ENCODE data around the gene SEMA3B.

Gene SEMA3B

GRCh38 chr3:50231581-50231980, 37.4 kb upstream of the SEMA3B start:
- Mint-ChIP-seq H3K9me3 (no peaks in the 10 kb centered on the region), H3K27me3 (no peaks in the 10 kb centered on the region), H3K36me3 (no peaks in the 10 kb centered on the region), H3K4me1 (peaks cover 36% of the 10 kb centered on the region), H3K27ac (no peak overlapping the region), H3K4me3 (no peak overlapping the region)
- no peak for DNase-seq (ENCODE audit: low spot score in 2 of 2)
- no peak for ATAC-seq (ENCODE audit: low read depth)

- no peak overlapping the region for H3K27ac Mint-ChIP-seq
- no peaks in the 10 kb centered on the region for H3K9me3 Mint-ChIP-seq
- DNase-seq (ENCODE audit: low spot score in 2 of 2) (no peak), ATAC-seq (ENCODE audit: low read depth) (no peak)
- no peaks in the 10 kb centered on the region for H3K27me3 Mint-ChIP-seq
- peaks cover 36% of the 10 kb centered on the region for H3K4me1 Mint-ChIP-seq
- H3K36me3 Mint-ChIP-seq = peaks cover 4% of the 10 kb centered on the region
- H3K4me3 Mint-ChIP-seq = no peak overlapping the region
These were observed 36.6 kb upstream of the SEMA3B start for GRCh38 chr3:50232303-50232702.

GRCh38 chr3:50233176-50233575, 35.8 kb upstream of the SEMA3B start:
- no peaks in the 10 kb centered on the region for H3K9me3 Mint-ChIP-seq
- no peak overlapping the region for H3K27ac Mint-ChIP-seq
- H3K4me1 Mint-ChIP-seq = peaks cover 36% of the 10 kb centered on the region
- H3K27me3 Mint-ChIP-seq = no peaks in the 10 kb centered on the region
- peaks cover 4% of the 10 kb centered on the region for H3K36me3 Mint-ChIP-seq
- DNase-seq (ENCODE audit: low spot score in 2 of 2) (no peak), ATAC-seq (ENCODE audit: low read depth) (no peak)
- H3K4me3 Mint-ChIP-seq = no peak overlapping the region

GRCh38 chr3:50235716-50236483, 33.0 kb upstream of the SEMA3B start, which contains the start of gene GNAI2:
Gene GNAI2, plus strand, starts transcription at chr3:50236204. Its CDS starts 132 bp downstream, at chr3:50236336.
- Mint-ChIP-seq H3K4me1 (peaks cover 41% of the 10 kb centered on the region), H3K36me3 (peaks cover 4% of the 10 kb centered on the region), H3K27me3 (no peaks in the 10 kb centered on the region), H3K4me3 (peak within 1 kb of the TSS; percentile 99), H3K27ac (peak within 1 kb of the TSS; percentile 94), H3K9me3 (no peaks in the 10 kb centered on the region)
- DNase-seq (ENCODE audit: low spot score in 2 of 2) (peak; percentile 92 to 98), ATAC-seq (ENCODE audit: low read depth) (peak; percentile 87)

- DNase-seq (ENCODE audit: low spot score in 2 of 2) (no peak), ATAC-seq (ENCODE audit: low read depth) (no peak)
- H3K4me1 Mint-ChIP-seq = peaks cover 42% of the 10 kb centered on the region
- H3K27ac Mint-ChIP-seq = peak overlapping the region; percentile 94
- peak overlapping the region; percentile 99 for H3K4me3 Mint-ChIP-seq
- no peaks in the 10 kb centered on the region for H3K27me3 Mint-ChIP-seq
- H3K9me3 Mint-ChIP-seq = no peaks in the 10 kb centered on the region
- peaks cover 8% of the 10 kb centered on the region for H3K36me3 Mint-ChIP-seq
These were observed 32.3 kb upstream of the SEMA3B start for GRCh38 chr3:50236484-50237132.

GRCh38 chr3:50237133-50237651, 31.8 kb upstream of the SEMA3B start:
- H3K4me1 Mint-ChIP-seq = peaks cover 47% of the 10 kb centered on the region
- no peak for ATAC-seq (ENCODE audit: low read depth)

GRCh38 chr3:50237754-50238548, 31.0 kb upstream of the SEMA3B start:
- no peaks in the 10 kb centered on the region for H3K9me3 Mint-ChIP-seq

More at GRCh38 chr3:50237133-50237651, 31.8 kb upstream of the SEMA3B start:
- H3K36me3 Mint-ChIP-seq = peaks cover 8% of the 10 kb centered on the region
- peak overlapping the region; percentile 94 for H3K27ac Mint-ChIP-seq
- peak overlapping the region; percentile 99 for H3K4me3 Mint-ChIP-seq
- no peaks in the 10 kb centered on the region for H3K27me3 Mint-ChIP-seq
- DNase-seq (ENCODE audit: low spot score in 2 of 2) = peak; percentile 16 to 40
- no peaks in the 10 kb centered on the region for H3K9me3 Mint-ChIP-seq

GRCh38 chr3:50238549-50239026, 30.4 kb upstream of the SEMA3B start:
- peaks cover 47% of the 10 kb centered on the region for H3K4me1 Mint-ChIP-seq
- no peaks in the 10 kb centered on the region for H3K9me3 Mint-ChIP-seq
- no peaks in the 10 kb centered on the region for H3K27me3 Mint-ChIP-seq
- H3K27ac Mint-ChIP-seq = peak overlapping the region; percentile 24
- H3K36me3 Mint-ChIP-seq = peaks cover 8% of the 10 kb centered on the region
- no peak for ATAC-seq (ENCODE audit: low read depth)
- no peak for DNase-seq (ENCODE audit: low spot score in 2 of 2)
- H3K4me3 Mint-ChIP-seq = peak overlapping the region; percentile 99

More at GRCh38 chr3:50237754-50238548, 31.0 kb upstream of the SEMA3B start:
- peaks cover 8% of the 10 kb centered on the region for H3K36me3 Mint-ChIP-seq
- H3K27ac Mint-ChIP-seq = peak overlapping the region; percentile 94
- DNase-seq (ENCODE audit: low spot score in 2 of 2) = peak; percentile 71 to 73
- peak overlapping the region; percentile 99 for H3K4me3 Mint-ChIP-seq
- peaks cover 47% of the 10 kb centered on the region for H3K4me1 Mint-ChIP-seq
- H3K27me3 Mint-ChIP-seq = no peaks in the 10 kb centered on the region
- ATAC-seq (ENCODE audit: low read depth) = peak; percentile 41

GRCh38 chr3:50239649-50240048, 29.3 kb upstream of the SEMA3B start:
- Mint-ChIP-seq H3K4me3 (peak overlapping the region; percentile 99), H3K27me3 (no peaks in the 10 kb centered on the region), H3K9me3 (no peaks in the 10 kb centered on the region), H3K36me3 (peaks cover 8% of the 10 kb centered on the region), H3K27ac (peak overlapping the region; percentile 69), H3K4me1 (peaks cover 54% of the 10 kb centered on the region)
- DNase-seq (ENCODE audit: low spot score in 2 of 2) = no peak
- ATAC-seq (ENCODE audit: low read depth) = no peak

- peak overlapping the region; percentile 86 for H3K27ac Mint-ChIP-seq
- H3K9me3 Mint-ChIP-seq = no peaks in the 10 kb centered on the region
- H3K4me3 Mint-ChIP-seq = peak overlapping the region; percentile 80
- peaks cover 8% of the 10 kb centered on the region for H3K36me3 Mint-ChIP-seq
- peaks cover 56% of the 10 kb centered on the region for H3K4me1 Mint-ChIP-seq
- DNase-seq (ENCODE audit: low spot score in 2 of 2) (no peak), ATAC-seq (ENCODE audit: low read depth) (no peak)
- no peaks in the 10 kb centered on the region for H3K27me3 Mint-ChIP-seq
These were observed 27.8 kb upstream of the SEMA3B start for GRCh38 chr3:50241163-50241562.

- H3K4me3 Mint-ChIP-seq = peak overlapping the region; percentile 80
- DNase-seq (ENCODE audit: low spot score in 2 of 2) = no peak
- no peaks in the 10 kb centered on the region for H3K9me3 Mint-ChIP-seq
- H3K4me1 Mint-ChIP-seq = peaks cover 62% of the 10 kb centered on the region
- H3K27ac Mint-ChIP-seq = peak overlapping the region; percentile 86
- no peak for ATAC-seq (ENCODE audit: low read depth)
- peaks cover 7% of the 10 kb centered on the region for H3K36me3 Mint-ChIP-seq
- H3K27me3 Mint-ChIP-seq = no peaks in the 10 kb centered on the region
These were observed 27.1 kb upstream of the SEMA3B start for GRCh38 chr3:50241713-50242380.

GRCh38 chr3:50242381-50242770, 26.6 kb upstream of the SEMA3B start:
- no peaks in the 10 kb centered on the region for H3K27me3 Mint-ChIP-seq
- peaks cover 4% of the 10 kb centered on the region for H3K36me3 Mint-ChIP-seq
- no peaks in the 10 kb centered on the region for H3K9me3 Mint-ChIP-seq
- ATAC-seq (ENCODE audit: low read depth) = no peak
- H3K4me3 Mint-ChIP-seq = peak overlapping the region; percentile 80
- no peak for DNase-seq (ENCODE audit: low spot score in 2 of 2)
- peak overlapping the region; percentile 86 for H3K27ac Mint-ChIP-seq
- peaks cover 65% of the 10 kb centered on the region for H3K4me1 Mint-ChIP-seq

GRCh38 chr3:50242851-50243542, 25.9 kb upstream of the SEMA3B start:
- DNase-seq (ENCODE audit: low spot score in 2 of 2) (peak; percentile 57 to 70), ATAC-seq (ENCODE audit: low read depth) (peak; percentile 72)
- Mint-ChIP-seq H3K9me3 (no peaks in the 10 kb centered on the region), H3K4me1 (peaks cover 64% of the 10 kb centered on the region), H3K27ac (peak overlapping the region; percentile 86), H3K4me3 (peak overlapping the region; percentile 70), H3K27me3 (no peaks in the 10 kb centered on the region), H3K36me3 (peaks cover 4% of the 10 kb centered on the region)
